SW480 (cell line): ENCODE measurements around the gene ATF6.
"Not testable (repeated sequence)": the region's sequence is repeated elsewhere in the genome, so short reads cannot be mapped to it uniquely, and the experiment has no call there.

ENCODE experiments used
- DNase-seq: peaks from one replicate; pipeline ENCODE4 v3.0.0-alpha.2; 2016; ENCODE audit warnings: low spot score

ATF6 gene

DNA sequence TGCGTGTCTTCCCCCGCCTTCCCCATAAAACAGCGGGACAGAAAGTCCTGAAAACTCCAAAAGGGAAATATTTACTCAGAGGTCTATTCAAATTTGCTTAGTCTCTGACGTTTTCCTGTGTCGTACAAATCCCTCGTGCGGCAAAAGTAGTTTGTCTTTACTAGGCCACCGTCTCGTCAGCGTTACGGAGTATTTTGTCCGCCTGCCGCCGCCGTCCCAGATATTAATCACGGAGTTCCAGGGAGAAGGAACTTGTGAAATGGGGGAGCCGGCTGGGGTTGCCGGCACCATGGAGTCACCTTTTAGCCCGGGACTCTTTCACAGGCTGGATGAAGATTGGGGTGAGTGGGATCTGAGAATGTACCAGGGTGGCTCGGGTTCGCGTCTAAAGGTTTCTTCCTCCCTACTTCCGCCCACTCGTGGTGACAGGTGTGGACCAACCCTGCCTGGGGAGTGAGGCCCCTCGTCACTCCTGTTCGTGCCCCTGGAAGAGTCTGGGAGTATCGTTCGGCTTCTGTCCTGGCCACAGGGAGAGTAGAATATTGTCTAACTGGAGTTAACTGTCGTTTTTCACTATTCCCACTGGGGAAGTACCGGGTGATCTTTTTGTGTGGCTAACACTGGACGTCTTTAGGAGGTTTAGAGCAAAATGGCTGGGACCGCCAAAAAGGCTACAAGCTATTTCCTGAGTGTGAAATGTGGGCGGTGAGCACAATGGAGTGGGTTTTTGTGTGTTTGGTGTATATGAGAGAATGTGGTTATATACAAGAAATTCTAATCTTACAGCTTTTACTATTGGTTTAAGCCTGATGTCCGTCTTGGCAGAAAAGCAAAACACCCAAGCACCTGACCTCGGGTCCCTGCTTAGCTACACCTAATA is at the start of gene ATF6:
Gene ATF6, plus strand, starts transcription at position 219 of the 880 bp plus-strand sequence. Its CDS starts 41 bp downstream, at position 260.
- peak; percentile 91 for DNase-seq

- DNase-seq = no peak
Observed at GRCh38 chr1:161718559-161719324, 47.4 kb upstream of the ATF6 start.

DNA sequence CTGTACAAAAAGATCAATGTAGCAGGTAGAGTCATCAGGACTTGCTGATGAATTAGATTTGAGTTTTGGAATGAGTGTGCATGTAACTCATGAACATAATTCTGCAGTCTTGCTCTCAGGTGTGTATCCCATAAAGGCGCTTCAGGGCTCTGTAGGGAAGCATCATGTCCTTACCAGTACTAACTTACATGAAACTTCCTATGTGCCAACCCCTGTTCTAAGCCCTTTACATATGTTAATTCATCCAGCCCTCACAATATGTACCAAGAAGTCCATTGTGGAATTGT is 46.9 kb upstream of the ATF6 start:
- DNase-seq = no peak

GRCh38 chr1:161720422-161720821 is 45.7 kb upstream of the ATF6 start:
- no peak for DNase-seq

GRCh38 chr1:161720956-161721737 is 45.0 kb upstream of the ATF6 start, which contains the start of gene FCRLB:
Gene FCRLB, plus strand, starts transcription at chr1:161721544. Its CDS starts 1,129 bp downstream, at chr1:161722673.
- DNase-seq = no peak

GRCh38 chr1:161721738-161722343 is 44.3 kb upstream of the ATF6 start:
- peak; percentile 56 for DNase-seq

DNA sequence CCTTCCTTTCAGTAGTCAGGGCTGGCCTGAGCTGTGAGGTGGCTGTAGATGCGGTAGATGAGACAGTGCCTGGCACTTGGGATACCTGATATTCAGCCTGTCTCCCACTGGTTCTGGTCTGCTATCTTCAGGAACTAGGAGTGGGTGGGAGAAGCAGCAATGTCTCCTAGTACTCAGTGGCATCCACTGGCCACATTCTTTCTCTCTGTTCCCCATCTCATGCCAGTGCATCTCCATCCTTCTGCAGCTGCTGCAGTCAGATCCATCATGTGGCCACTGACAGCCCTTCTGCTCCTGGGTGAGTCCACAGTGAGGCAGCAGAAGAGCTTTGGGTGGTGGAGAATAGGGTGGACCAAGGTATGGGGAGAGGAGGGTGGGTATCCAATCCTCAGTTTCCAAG is 43.7 kb upstream of the ATF6 start:
- no peak for DNase-seq

DNA sequence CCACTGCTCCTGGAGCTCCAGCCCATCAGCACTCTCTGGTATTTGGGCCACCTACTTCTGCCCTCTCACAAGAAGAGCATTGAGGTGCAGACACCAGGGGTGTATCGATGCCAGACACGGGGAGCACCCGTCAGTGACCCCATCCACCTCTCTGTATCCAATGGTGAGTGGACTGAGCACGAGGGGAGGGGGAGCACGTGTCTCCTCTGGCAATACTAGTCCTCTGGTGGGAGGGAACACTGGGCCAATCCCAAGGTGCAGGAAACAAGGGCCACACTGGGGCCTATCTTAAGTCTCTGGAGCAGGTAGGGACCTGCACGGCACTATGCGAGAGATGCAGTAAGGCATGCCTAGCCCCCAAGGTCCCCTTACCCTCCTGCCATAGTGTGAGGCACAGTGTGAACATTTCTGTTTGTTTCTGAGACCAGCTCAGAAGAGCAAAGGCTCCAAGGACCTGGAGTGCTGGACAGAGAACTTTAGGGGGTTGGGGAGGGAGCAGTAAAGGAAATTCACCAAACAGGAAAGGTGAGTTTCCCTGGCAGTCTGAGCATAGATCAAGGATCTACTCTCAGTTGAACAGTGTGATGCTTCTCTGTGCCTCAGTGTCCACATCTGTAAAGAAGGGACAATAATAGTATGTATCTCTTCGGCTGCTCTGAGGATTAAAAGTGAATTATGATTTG is 42.5 kb upstream of the ATF6 start:
- no peak for DNase-seq

DNA sequence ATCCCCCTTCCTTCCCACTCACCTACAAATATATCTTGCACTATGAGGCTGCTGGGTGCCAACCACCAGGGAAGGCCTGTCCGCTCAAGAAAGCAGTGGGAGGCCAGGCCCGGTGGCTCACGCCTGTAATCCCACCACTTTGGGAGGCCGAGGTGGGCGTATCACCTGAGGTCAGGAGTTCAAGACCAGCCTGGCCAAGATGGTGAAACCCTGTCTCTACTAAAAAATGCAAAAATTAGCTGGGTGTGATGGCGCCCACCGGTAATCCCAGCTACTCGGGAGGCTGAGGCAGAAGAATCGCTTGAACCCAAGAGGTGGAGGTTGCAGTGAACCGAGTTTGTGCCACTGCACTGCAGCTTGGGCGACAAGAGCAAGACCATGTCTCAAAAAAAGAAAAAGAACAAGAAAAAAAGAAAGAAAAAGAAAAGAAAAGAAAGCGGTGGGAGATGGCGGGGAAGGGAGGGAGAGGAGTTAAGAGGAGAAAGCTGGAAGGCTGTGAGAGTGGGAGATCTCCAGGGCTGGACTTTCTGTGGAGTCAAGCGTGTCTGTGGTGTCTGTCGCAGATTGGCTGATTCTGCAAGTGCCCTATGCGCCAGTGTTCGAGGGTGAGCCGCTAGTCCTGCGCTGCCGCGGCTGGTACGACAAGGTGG is 40.7 kb upstream of the ATF6 start:
- not testable (repeated sequence) for DNase-seq

DNA sequence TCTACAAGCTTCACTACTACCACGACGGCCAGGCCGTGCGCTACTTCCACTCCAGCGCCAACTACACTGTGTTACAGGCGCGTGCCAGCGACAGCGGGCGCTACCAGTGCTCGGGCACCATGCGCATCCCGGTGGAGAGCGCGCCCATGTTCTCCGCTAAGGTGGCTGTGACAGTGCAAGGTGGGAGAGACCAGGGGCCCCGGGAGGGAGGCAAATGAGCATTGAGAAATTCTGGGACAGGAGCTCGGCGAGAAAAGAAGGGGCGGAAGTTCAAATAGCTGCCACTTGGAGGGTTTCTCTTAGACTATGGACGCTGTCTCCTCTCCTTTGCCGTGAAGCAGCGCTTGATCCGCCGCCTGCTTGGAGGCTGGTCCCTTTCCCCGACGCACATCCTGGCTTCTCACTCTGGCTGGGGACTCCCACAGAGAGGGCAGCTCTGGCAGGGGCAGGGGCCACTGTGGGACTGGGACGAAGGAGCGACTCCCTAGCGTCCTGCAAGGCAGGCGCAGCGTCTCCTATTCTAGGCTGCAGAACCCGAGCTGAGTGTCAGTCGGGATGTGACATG is 40.1 kb upstream of the ATF6 start:
- DNase-seq = peak; percentile 49

GRCh38 chr1:161726473-161727255 is 39.5 kb upstream of the ATF6 start:
- DNase-seq = peak; percentile 73

- no peak for DNase-seq
Observed at GRCh38 chr1:161727256-161727924, 38.7 kb upstream of the ATF6 start.

DNA sequence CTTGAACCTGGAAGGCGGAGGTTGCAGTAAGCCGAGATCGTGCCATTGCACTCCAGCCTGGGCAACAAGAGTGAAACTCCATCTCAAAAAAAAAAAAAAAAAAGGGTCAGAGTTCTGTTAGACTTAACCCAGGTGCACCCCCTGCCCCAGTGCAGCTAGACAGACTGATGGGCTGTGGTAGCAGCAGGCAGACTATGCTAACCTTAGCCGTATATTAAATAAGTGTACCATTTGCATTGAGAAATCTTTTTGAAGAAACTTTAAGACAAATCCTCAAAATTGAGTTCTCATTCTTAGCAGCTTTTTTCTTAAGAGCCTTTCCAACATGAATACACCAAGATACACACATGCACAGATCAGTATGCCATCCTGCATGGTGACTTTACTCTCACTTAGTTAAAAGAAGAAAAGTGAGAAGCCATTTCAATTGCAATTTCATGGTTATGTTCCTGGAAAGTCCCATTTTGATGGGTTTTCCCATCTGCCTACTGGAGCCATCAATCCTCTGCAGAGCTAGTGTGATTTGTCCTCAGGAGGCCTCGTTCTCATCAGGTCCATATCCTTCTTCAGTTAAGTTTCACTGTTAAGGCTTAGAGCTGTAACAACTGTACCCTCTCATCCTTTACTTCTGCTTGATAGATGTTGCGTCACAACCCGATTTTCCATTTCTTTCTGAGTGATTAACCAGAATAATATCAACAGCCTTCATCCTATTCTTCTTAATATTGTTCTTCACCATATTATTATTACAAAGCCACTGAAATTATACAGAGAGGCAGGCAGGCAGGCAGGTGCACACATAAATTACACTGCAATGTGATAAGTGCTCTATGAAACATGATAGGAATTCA is 37.5 kb upstream of the ATF6 start:
- DNase-seq = no peak

GRCh38 chr1:161730050-161730564 is 36.0 kb upstream of the ATF6 start:
- DNase-seq = no peak

DNA sequence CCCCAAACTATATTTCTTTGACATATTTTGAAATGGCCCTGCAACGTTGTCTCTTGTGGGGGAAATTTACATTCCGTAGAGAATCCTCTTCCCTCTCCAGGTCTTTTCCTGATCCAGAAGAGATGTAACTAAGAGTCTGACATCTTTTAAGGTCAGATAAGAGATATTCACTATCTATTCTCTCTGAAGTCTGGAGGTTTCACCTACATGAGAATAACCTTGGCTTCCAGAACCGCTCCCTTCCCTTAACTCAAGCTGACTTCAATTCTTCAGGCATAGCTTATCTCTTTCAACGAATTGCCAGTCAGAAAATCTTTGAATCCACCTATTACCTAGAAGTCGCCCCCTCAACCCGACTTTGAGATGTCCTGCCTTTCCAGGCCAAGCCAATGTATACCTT is 34.9 kb upstream of the ATF6 start:
- no peak for DNase-seq

DNA sequence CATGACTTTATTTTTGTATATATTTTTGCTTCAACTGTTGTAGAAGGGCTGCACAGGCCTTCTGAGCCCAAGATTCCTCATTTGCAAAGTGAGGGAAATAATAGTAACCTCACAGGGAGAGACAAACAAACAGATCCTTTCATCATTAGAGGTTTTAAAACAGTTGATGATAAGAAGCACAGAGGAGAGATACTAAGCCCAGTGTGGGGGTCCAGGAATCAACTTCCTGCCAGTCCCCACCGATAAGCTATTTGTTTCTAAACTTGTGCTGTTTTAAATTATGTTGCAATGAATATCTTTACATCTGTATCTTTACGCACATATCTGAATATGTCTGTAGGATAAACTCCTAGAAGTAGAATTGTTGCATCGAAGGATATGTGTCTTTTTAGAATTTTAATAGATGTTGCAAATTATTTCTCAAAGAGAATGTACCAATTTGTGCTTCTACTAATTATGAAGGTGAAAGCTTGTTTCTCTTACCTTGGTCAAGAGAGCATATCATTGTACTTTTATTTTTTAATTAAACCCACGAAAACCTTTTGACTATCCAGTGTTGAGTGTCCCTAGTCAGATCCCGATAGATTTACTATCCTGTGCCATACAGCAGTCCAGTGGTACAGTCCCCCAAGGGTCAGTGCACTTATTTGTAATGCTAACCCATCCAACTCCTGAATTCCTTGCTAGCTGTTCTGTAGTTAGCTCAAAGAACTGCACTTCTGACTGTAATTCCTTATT is 34.0 kb upstream of the ATF6 start:
- no peak for DNase-seq

DNA sequence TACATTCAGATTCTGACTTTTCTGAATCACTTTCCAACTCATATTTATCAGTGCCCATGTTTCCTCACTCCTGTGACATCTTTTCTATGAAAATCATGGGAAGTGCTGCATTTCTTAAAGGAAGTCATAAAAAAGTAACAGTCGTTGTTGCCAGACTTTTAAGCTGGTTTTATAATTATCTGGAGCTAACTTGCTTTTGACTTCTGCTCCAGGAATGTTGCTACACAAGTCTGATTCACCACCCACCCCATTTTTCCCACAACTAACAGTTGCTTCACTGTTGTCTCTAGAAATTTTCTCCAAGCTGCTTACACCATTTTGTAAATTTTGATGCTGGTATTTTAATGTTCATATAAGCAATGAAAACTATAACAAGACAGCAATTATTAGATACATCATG is 32.6 kb upstream of the ATF6 start:
- DNase-seq = no peak
